GM18499 (cell line): ENCODE results near the gene ANXA11.
"Not testable (repeated sequence)": the region's sequence is repeated elsewhere in the genome, so short reads cannot be mapped to it uniquely, and the experiment has no call there.

Experiments
- ATAC-seq: cut with Tn5 transposase; IDR thresholded peaks from one replicate; pipeline ENCODE4 v1.9.1; 2021; ENCODE audit warnings: moderate number of reproducible peaks; ENCODE audit not compliant: insufficient read depth, unreplicated experiment

Gene ANXA11

DNA sequence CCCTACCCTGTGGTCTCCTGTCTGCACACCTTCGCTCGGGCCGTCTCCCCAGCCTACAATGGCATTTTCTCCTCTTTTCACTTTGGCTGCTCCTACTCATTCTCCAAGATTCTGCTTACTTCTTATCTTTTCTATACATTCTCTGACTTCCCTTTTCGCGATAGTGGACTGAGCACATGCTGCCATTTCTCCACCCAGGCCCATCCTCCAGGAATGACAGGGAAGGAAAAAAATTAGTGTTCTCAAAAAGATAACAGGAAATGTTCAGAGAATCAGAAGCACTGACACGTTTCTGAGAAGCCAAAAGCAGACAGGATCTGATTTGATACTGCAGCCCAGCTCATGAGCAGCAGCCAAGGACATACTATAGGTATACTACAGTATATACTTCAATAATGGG, 6.4 kb upstream of the ANXA11 start:
- no peak for ATAC-seq

- no peak for ATAC-seq
These were observed 4.9 kb upstream of the ANXA11 start for GRCh38 chr10:80210259-80210658.

DNA sequence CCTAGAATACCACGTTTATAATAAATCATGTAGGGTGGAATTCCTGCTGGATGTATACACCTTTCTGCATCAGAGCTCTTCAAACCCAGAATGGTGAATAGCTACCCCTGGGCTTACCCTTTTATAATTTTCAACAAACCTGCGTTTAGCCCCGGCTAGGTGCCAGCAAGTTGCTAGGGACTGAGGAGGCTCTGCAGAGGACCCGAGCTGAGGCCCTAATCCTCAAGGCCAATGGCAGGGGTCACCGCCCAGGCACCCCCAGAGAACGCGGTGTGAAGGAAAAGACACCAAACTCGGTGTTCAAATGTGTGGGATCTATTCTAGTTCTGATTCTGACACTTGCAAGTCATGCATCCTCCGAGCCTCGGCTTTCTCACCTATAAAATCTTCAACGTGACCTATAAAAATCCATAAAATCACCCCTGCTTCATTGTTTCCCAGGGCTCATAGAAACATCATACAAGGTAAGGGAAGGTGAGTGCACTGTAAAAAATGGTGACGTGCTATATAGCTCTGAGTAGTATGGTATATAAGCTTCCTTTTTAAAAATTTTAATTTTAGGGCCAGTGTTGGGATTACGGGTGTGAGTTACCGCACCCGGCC, 2.5 kb upstream of the ANXA11 start:
- no peak for ATAC-seq

- no peak for ATAC-seq
These were observed 929 bp upstream of the ANXA11 start for GRCh38 chr10:80206277-80206655.

DNA sequence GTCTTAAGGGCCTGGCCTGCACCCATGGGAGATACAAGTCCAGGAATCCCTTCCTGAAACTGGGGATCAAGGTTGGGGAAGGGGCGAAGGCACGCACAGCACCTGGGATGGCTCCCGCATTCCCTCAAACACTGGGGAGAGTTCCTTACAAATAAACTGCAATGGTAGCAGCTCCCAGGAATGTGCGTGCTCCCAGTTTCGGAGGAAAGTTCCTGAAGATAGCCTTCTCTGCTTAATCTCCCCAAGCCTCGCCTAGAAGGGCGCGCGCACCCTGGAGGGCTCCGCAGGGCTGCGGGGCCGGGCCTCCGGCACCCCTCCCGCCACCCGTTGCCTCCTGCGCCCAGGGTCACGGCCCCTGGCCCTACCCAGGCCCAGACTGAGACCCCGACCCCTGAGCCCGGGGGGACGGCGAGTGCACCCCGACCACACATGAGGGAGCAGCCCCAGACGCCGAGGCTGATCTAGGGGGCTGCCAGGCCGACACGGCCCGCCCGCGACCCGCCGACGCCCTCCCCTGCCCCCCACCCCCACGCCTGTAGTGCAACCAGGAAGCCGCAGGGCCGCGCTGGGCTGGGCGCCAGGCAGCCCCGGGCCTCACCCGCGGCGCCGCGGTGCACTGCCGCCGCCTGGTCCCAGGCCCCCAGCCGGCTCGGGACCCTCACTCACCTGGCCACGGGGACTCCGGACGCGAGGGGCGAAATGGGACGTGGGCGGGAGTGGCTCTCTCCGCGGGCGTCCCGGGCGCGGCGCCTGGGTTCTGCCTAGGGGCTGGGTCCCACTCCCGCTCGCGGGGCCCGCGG, 460 bp downstream of the ANXA11 start:
- ATAC-seq = no peak

GRCh38 chr10:80203835-80204676, 1.3 kb downstream of the ANXA11 start:
- ATAC-seq = no peak

GRCh38 chr10:80202934-80203834, 2.2 kb downstream of the ANXA11 start:
- peak; percentile 70 for ATAC-seq

- ATAC-seq = not testable (repeated sequence)
These were observed 2.8 kb downstream of the ANXA11 start for GRCh38 chr10:80202530-80202929.

GRCh38 chr10:80201608-80202141, 3.7 kb downstream of the ANXA11 start:
- ATAC-seq = no peak

GRCh38 chr10:80200687-80201086, 4.7 kb downstream of the ANXA11 start:
- ATAC-seq = no peak

- no peak for ATAC-seq
These were observed 5.1 kb downstream of the ANXA11 start for GRCh38 chr10:80200259-80200658.

DNA sequence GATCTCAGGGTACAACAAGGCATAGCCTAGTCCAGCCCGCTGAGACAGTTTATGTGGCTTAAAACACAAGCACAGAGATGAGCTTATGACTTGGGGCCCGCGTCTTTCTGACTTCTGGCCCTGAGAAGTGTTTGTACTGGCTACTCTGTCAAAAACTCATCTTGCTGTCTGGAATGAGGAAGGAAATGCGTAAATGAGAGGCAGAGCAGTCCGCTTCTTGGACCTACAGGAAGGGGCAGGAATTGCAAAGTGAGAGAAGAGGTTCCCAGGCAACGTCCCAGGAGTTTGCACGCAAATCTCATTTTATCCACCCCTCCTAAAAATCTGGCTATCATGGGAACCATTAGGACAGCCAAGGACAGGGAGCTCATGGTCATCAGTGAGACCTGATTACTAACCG, 5.5 kb downstream of the ANXA11 start:
- no peak for ATAC-seq

DNA sequence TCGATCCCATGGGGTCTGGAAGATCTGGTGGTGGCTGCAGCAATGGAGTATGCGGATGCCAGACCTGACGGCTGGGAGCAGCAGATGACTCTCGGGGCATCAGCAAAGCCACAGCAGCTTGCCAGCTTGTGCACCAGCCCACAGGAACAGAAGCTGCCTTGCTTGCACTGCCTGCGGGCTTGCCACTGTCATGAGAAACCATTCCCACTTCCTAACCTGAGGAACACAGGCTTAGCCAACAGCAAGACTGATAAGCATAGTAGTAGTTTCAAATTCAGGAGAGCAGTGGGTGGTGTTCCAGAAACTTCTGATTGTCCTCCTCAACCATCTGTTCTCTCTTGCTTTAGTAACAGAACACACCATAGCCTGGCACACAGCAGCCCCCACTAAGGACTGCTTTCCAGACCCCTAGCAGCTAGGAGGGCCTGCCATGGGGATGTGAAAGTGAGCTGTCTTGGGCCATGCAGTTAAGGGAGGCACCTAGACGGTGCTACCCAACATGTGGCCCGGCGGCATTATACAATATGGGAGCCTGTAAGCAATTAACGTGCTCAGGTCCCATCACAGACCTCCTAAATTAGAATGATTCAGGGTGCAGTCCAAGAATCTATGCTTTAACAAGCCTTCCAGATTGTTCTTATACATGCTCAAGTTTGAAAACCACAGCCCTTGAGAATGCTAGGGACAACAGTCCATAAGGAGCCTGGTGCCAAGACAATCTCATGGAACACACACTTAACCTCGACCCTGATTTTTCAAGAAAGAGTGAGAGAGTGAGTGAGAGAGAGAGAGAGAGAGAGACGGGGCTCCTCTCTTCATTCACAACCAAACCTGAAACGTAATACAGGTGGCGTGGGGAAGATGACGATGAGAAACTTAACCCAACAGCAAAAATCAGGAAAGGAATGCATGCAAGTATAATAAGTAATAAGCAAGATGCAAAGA, 7.1 kb downstream of the ANXA11 start:
- no peak for ATAC-seq

DNA sequence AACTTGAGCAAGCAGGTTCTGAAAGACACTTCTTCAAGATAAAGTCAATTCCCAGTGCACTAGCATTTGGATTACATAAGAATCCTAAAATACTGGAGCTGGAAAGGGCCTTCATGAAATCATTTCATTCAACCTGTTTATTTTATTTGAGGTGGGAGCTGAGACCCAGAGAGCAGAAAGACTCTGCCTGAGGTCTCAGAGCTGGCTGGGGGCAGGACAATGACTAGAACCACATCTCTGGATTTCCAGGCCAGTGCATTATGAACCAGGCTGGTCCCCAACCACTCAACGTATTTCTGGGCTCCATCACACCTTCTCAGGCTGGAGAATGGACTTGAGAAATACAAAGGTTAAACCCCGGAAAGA, 8.4 kb downstream of the ANXA11 start:
- ATAC-seq = peak; percentile 4

- ATAC-seq = peak; percentile 55
These were observed 8.9 kb downstream of the ANXA11 start for GRCh38 chr10:80196270-80196949.

- no peak for ATAC-seq
These were observed 10.2 kb downstream of the ANXA11 start for GRCh38 chr10:80195046-80195574.

DNA sequence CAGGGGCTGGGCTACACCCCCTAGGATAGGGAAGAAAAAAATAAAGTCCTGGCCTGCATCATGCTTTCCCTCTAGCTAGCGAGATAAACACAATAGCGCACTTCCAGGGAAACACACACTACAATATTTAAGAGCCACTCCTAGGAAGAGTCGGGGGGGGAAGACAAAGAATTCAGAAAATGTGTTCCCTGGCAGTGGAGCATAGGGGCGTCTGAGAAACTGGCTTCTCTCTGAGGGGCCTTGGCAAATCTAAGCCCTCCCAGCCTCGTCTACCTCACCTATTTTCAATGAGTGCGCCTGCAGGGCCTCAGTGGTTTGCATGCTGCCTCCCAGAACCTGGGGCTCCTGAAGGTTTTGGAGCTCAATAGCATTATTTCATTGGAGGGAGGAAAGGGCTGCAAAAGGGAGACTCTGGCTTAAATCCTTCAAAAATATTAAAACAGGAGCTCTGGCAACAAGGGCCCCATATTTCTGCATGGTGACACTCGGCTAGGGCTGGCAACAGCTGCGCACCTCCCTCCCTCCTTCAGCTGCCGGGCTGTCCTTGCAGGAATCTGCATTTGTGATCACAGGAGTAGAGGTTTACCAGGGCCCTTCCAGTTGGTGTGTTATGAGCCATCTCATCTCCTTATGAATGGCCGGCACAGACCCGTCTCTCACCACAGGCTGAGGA, 10.8 kb downstream of the ANXA11 start:
- ATAC-seq = no peak

- ATAC-seq = no peak
These were observed 12.8 kb downstream of the ANXA11 start for GRCh38 chr10:80192553-80192952.
